Effector memory CD4-positive, alpha-beta T cell (primary cell): Measurements from ENCODE around the gene WDR59.
"Not testable (repeated sequence)": the region's sequence is repeated elsewhere in the genome, so short reads cannot be mapped to it uniquely, and the experiment has no call there.

Experiments used
- DNase-seq, 3 donors: peaks; one replicate each; pipeline ENCODE4 v3.0.0-alpha.2; 2020
- H3K27ac ChIP-seq: 2 replicates; pipeline ENCODE4 v1.7.0; 2013; ENCODE audit warnings: mild to moderate bottlenecking, low read length, moderate library complexity; ENCODE audit not compliant: insufficient read depth, poor library complexity, severe bottlenecking
- H3K27me3 ChIP-seq: replicated peaks from 2 replicates; pipeline ENCODE4 v1.7.0; 2013; ENCODE audit warnings: mild to moderate bottlenecking, low read length; ENCODE audit not compliant: insufficient read depth, control insufficient read depth, poor library complexity, severe bottlenecking
- H3K36me3 ChIP-seq: 2 replicates; pipeline ENCODE4 v1.7.0; 2013; ENCODE audit warnings: mild to moderate bottlenecking, low read length, moderate library complexity; ENCODE audit not compliant: control insufficient read depth, insufficient read depth
- H3K4me1 ChIP-seq: 2 replicates; pipeline ENCODE4 v1.7.0; 2013; ENCODE audit warnings: low read length, mild to moderate bottlenecking; ENCODE audit not compliant: control insufficient read depth, insufficient read depth, poor library complexity, severe bottlenecking
- H3K4me3 ChIP-seq: 2 replicates; pipeline ENCODE4 v1.7.0; 2013; ENCODE audit warnings: low read length, low read depth, mild to moderate bottlenecking; ENCODE audit not compliant: insufficient read depth, poor library complexity, severe bottlenecking
- H3K9me3 ChIP-seq: 2 replicates; pipeline ENCODE4 v1.7.0; 2013; ENCODE audit warnings: mild to moderate bottlenecking, low read length, moderate library complexity; ENCODE audit not compliant: control insufficient read depth

Gene WDR59

DNA sequence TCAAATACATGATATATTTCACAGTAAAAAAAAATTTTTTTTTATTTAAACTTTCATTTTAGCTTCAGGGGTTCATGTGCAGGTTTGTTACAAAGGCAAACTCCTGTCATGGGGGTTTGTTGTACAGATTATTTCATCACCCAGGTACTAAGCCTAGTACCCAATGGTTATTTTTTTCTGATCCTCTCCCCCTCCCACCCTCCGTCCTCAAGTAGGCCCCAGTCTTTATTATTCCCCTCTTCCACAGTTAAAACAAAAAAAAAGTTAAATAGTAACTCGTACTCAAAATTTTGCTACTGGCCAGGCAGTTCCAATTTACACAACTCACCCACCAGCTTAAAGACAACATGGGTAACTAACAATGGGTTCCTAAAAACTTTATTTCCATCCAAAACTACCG lies 63.9 kb downstream of the WDR59 start:
- no peaks in the 10 kb centered on the region for H3K27me3 ChIP-seq
- peaks cover 44% of the 10 kb centered on the region for H3K36me3 ChIP-seq
- no peak overlapping the region for H3K27ac ChIP-seq
- H3K4me1 ChIP-seq = no peaks in the 10 kb centered on the region
- no peak overlapping the region for H3K4me3 ChIP-seq
- no peaks in the 10 kb centered on the region for H3K9me3 ChIP-seq
- no peak for DNase-seq

DNA sequence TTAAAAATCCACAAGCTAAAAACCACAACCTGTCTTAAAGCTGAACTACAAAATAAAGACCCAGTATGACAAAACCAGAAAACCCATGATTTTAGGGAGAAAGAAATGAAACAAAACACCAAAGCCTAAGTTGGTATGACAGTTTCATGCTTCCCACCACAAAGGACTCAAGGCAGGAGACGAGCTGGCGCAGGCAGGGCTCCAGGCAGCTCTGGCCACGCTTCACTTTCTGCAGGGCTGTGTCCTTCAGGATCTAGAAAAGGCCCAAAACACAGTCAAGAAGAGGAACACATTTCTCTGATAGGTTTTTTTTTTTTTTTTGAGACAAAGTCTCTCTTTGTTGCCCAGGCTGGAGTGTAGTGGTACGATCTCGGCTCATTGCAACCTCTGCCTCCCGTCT lies 75.3 kb downstream of the WDR59 start:
- Histone ChIP-seq H3K4me3 (no peak overlapping the region), H3K9me3 (peaks cover 12% of the 10 kb centered on the region), H3K36me3 (peaks cover 62% of the 10 kb centered on the region), H3K27me3 (no peaks in the 10 kb centered on the region), H3K4me1 (no peaks in the 10 kb centered on the region), H3K27ac (no peak overlapping the region)
- no peak for DNase-seq

DNA sequence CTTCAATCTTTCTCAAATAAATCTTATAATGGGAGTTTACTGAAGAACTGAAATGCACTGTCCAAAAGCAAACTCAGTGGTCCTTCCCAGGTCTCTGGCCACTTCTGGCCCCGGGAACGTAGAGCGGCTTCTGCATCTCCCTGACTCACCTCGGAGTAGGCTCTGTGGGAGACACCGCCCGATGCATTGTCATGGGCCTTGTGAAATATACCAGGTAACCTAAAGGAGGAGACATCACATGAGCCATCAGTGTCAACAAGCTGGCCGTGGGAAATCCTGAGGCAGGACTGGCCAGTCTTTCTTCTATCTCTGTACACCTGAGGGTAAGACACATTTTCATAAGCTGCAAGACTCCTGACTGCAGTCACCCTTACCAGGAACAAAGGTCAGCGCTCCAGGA lies 76.2 kb downstream of the WDR59 start:
- H3K27me3 ChIP-seq, H3K27ac ChIP-seq, H3K4me3 ChIP-seq, H3K4me1 ChIP-seq, H3K9me3 ChIP-seq, DNase-seq: not testable (repeated sequence)
- peaks cover 54% of the 10 kb centered on the region for H3K36me3 ChIP-seq

DNA sequence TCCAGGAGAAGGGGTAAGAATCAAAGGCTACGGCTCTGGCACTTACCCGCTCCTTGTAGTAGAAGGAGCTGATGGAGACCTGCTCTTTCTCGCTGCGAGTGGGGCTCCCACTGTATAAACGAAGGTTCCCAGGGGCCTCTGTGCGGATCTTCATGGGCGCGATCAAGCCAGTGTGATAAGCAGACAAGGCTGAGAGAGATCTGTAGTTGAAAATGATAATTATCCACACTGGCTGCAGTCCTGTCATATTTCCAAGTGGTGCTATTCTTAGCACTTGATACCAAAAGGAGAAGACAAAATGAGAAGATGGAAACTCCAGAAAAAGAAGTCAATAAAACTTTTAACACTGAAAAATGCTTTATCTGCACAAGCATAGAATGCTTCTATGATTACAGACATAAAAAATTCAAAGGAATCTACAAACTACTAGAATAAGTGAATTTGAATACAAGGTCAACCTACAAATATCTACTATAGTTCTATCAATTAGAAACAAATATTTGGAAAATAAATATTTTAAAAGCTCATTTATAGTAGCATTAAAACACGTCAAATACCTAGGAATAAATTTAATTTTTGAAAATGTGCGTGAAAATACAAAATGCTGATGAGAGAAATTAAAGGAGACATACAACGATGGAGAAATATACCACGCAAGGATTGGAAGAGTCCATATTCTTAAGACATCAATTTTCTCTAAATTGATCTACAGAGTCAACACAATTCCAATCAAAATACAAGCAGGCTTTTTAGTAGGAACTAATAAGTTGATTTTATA lies 80.8 kb downstream of the WDR59 start:
- H3K4me3 ChIP-seq = no peak overlapping the region
- DNase-seq = no peak
- no peaks in the 10 kb centered on the region for H3K4me1 ChIP-seq
- H3K27me3 ChIP-seq = no peaks in the 10 kb centered on the region
- no peak overlapping the region for H3K27ac ChIP-seq
- H3K36me3 ChIP-seq = peaks cover 33% of the 10 kb centered on the region
- no peaks in the 10 kb centered on the region for H3K9me3 ChIP-seq

DNA sequence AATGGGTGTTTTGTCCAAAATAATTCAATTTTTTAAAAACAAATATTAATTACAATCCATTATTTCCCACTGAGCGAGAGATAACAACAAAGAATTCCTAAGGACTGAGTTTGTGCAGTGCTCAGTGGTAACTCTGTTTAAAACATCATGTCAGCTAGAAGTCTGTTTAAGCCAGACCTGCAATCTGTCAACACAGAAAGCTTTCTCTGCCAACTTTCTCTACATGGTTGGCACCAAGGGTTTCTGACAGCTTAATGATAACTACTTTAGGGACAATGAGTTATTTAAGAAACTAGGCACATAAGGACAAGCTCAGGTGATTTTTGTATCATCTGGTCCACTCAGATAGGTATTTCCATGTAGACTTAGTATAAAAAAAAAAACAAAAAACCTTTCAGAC lies 81.8 kb downstream of the WDR59 start:
- peaks cover 32% of the 10 kb centered on the region for H3K36me3 ChIP-seq
- H3K4me3 ChIP-seq = no peak overlapping the region
- no peaks in the 10 kb centered on the region for H3K27me3 ChIP-seq
- DNase-seq = no peak
- H3K4me1 ChIP-seq = no peaks in the 10 kb centered on the region
- no peak overlapping the region for H3K27ac ChIP-seq
- no peaks in the 10 kb centered on the region for H3K9me3 ChIP-seq

DNA sequence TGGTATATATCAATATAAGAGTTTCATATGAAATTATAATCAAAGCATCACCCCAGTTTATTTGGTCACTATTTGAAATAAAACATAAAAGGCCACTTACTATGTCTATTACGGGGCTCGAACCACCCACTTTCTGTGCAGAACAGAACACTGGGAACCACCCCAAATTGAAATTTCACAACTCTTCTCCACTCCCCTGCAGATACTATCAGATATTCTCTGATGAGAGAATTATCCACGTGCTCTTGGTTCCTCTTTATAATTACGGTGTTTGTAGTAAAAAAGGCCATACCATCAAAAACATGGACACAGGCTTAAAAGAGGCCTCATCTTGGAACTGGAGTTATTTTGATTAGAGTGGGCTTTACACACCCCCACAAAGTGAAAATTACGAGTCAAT lies 82.8 kb downstream of the WDR59 start:
- no peak for DNase-seq
- no peaks in the 10 kb centered on the region for H3K9me3 ChIP-seq
- H3K27ac ChIP-seq = no peak overlapping the region
- no peaks in the 10 kb centered on the region for H3K27me3 ChIP-seq
- peaks cover 32% of the 10 kb centered on the region for H3K36me3 ChIP-seq
- no peak overlapping the region for H3K4me3 ChIP-seq
- no peaks in the 10 kb centered on the region for H3K4me1 ChIP-seq

DNA sequence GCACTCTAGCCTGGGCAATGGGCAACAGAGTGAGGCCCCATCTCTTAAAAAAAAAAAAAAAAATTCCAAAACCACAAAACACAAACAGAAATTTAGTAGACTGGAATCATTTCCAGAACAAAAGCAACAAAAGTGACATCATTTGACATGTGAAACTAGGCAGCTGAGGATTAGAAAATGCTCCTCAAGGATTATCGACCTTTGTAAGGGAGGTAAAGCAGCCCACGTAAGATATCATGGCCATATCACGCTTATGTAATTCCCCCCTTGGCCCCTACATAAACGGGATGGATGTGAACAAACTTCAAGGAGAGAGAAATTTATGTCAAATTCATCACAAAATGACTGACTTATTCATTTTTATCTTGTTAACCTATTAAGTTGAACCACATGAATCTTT lies 83.3 kb downstream of the WDR59 start:
- peaks cover 32% of the 10 kb centered on the region for H3K36me3 ChIP-seq

DNA sequence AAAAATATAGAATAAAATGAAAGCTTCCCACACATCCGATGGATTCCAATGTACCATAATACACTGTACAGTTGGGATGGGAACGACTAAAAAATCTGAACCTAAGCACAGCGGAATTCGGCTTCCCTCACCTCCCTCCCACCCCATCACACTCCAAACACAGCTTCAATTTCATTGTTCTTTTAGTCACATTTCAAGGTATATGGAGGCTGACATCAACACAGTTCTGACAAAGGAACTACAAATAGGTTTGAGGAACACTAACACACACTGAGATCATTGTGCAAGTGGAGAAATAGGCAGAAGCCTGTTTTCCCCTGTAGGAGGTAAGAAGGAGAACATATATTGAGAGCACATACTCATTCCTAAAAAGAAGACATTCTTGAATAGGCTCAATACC lies 85.1 kb downstream of the WDR59 start:
- Histone ChIP-seq H3K27me3 (no peaks in the 10 kb centered on the region), H3K9me3 (no peaks in the 10 kb centered on the region), H3K4me1 (no peaks in the 10 kb centered on the region), H3K4me3 (no peak overlapping the region), H3K36me3 (peaks cover 30% of the 10 kb centered on the region), H3K27ac (no peak overlapping the region)
- DNase-seq = no peak

More for the DNA sequence above, 83.3 kb downstream of the WDR59 start:
- no peak overlapping the region for H3K27ac ChIP-seq
- H3K9me3 ChIP-seq = no peaks in the 10 kb centered on the region
- no peak for DNase-seq
- H3K27me3 ChIP-seq = no peaks in the 10 kb centered on the region
- no peak overlapping the region for H3K4me3 ChIP-seq
- no peaks in the 10 kb centered on the region for H3K4me1 ChIP-seq

DNA sequence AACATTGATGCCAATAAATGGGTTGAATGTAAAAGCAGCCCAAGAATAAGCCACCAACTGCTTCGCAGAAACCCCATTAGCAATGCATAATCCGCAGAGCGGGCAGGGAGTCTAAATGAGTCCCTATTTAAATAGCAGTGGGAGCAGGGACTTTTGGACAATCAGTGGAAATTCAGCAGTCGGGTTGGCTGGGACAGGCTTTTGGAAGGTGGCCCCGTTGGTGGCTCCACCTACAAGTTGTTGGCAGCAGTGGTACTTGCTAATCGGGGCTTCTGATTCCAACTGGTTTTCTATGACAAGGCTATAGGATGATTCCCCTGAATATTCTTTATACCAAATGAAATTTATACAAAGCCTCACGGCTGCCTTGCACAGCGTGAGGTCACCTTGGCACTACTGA lies 86.3 kb downstream of the WDR59 start:
- peaks cover 28% of the 10 kb centered on the region for H3K36me3 ChIP-seq
- no peaks in the 10 kb centered on the region for H3K27me3 ChIP-seq
- H3K27ac ChIP-seq = no peak overlapping the region
- no peaks in the 10 kb centered on the region for H3K4me1 ChIP-seq
- no peaks in the 10 kb centered on the region for H3K9me3 ChIP-seq
- H3K4me3 ChIP-seq = no peak overlapping the region
- no peak for DNase-seq

DNA sequence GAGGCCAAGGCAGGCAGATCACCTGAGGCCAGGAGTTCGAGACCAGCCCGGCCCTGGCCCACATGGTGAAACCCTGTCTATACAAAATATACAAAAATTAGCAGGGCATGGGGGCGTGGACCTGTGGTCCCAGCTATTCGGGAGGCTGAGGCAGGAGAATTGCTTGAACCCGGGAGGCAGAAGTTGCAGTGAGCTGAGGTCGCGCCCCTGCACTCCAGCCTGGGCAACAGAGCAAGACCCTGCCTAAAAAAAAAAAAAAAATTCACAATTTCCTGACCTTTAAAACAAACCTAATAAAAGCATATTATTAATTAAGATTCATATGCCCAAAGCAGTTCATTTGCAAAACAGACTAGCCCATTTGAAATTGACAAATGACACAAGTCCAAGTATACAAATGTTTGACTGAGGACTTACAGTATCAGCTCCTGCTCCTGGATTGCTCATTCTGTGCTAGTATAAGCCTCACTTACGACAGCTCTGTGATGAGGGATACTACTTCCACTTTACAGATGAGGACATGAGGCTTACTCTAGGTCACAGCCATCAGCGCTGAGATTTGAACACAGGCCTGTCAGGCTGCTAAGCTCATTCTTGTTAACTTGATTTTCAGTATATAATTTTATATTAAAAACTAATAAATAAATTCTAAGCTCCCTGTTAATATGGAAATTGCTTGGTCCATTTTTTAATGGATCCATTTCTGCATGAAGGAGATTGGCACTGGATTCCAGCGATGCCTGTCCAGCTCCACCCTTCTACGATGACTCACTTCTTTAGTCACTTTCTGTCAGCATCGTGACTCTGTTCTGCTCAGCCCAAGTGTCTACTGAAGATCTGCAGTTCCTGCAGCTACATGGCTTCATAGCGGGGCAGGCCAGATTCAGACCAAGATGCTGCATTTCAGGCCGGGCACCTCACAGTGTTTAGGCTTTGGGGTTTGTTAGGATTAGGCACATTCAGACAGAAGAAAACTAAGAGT lies 88.2 kb downstream of the WDR59 start:
- DNase-seq = no peak
- H3K9me3 ChIP-seq = no peaks in the 10 kb centered on the region
- no peak overlapping the region for H3K4me3 ChIP-seq
- no peaks in the 10 kb centered on the region for H3K27me3 ChIP-seq
- no peak overlapping the region for H3K27ac ChIP-seq
- H3K4me1 ChIP-seq = no peaks in the 10 kb centered on the region
- peaks cover 35% of the 10 kb centered on the region for H3K36me3 ChIP-seq
